ENCODE data around the gene KLF3.

KLF3 gene

GRCh38 chr4:38730830-38731646, 67.0 kb downstream of the KLF3 start:
- DNase-seq (ENCODE audit: low read depth, low spot score), result no peak
- no peak overlapping the region for H3K27ac ChIP-seq

GRCh38 chr4:38733663-38734062, 69.7 kb downstream of the KLF3 start:
- no peak for DNase-seq (ENCODE audit: low read depth, low spot score)
- no peak overlapping the region for H3K27ac ChIP-seq

DNA sequence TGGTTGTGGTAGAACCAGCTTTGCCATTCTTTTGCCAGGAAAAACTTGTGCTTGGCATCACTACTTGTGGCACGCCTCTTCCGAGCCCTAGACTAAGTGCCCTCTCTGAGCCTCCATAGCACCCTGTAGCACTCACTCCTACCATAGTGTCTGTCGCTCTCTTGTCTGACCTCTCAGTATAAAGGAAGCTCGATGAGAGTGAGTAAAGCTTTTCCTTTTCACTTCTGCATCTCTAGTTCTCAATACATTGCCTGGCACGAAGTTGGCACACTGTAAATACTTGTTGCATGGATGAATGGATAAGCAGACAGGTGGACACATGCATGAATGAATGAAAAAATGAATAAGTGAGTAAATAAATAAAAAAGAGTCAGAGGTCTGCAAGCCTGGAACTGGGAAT, 70.4 kb downstream of the KLF3 start:
- DNase-seq (ENCODE audit: low read depth, low spot score), result no peak
- H3K27ac ChIP-seq, result no peak overlapping the region

DNA sequence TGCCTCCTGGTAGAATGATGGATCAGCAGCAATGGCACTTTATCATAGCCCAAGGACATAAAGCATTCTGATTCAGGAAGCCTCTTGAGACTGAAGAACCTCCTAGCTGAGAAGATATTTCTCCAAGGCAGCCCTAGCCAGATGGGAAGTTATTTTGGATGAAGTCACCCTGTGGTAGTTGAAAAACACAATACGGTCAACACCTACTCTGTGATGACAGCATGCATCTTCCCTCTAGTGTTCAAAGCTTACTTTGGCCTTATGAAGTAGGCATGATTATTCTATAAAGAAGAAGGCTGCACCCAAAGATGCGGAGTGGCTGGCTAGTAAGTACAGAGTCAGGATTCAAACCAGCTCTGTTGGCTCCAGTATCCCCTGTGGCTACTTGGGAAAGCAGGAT, 70.9 kb downstream of the KLF3 start:
- no peak for DNase-seq (ENCODE audit: low read depth, low spot score)
- no peak overlapping the region for H3K27ac ChIP-seq

GRCh38 chr4:38735870-38736269, 71.9 kb downstream of the KLF3 start:
- no peak for DNase-seq (ENCODE audit: low read depth, low spot score)
- no peak overlapping the region for H3K27ac ChIP-seq

- DNase-seq (ENCODE audit: low read depth, low spot score), result no peak
Measured at GRCh38 chr4:38738940-38739803, 75.2 kb downstream of the KLF3 start.

DNA sequence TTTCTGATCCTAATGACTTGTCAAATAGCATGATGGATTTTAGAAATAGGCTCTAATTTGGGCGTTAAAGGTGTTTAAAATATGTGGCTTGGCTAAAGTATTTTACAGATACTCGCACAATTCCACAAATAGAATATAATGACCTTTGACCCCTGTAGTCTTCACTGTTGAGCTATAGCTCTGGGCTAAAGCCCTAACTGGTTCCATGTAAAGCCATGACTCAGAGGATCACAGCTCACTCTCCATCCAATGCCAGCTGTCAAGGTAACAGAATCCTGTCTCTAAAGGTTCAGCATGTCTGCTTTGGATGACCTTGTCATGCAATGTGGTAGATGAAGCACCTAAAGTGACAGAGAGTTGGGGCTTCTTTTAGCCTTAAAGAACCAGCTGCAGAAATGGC, 76.3 kb downstream of the KLF3 start:
- DNase-seq (ENCODE audit: low read depth, low spot score), result no peak

More at GRCh38 chr4:38738940-38739803, 75.2 kb downstream of the KLF3 start:
- no peak overlapping the region for H3K27ac ChIP-seq

DNA sequence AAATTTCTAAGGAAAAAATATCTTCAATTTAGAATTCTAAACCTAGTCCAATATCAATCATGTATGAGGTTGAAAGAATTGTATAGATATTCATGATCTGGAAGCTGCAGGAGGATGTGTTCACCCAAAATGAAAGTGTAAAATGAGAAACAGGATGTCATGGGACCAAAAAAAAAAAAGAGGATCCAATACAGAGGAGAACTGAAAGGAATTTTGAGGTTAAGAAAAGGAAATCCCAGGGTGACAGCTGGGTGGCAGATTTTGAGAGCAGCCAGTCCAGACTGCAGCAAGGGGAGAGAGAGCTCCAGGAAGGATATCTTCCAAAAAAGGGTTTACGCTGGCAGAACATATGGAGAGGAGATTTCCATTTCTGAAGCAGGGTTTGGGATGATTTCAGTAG, 79.9 kb downstream of the KLF3 start:
- no peak for DNase-seq (ENCODE audit: low read depth, low spot score)
- H3K27ac ChIP-seq, result no peak overlapping the region

More for the DNA sequence above, 76.3 kb downstream of the KLF3 start:
- no peak overlapping the region for H3K27ac ChIP-seq

GRCh38 chr4:38745881-38746280, 81.9 kb downstream of the KLF3 start:
- no peak overlapping the region for H3K27ac ChIP-seq
- DNase-seq (ENCODE audit: low read depth, low spot score), result no peak

DNA sequence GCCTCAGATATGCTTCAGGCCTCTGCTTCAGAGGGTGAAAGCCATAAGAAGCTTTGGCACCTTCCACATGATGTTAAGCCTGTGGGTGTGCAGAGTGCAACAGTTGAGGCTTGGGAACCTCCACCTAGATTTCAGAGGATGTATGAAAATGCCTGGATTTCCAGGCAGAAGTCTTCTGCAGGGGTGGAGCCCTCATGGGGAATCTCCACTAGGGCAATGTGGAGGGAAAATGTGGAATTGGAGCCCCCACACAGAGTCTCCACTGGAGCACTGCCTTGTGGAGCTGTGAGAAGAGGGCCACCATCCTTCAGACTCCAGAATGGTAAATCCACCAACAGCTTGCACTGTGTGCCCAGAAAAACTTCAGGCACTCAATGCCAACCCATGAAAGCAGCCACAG, 83.6 kb downstream of the KLF3 start:
- DNase-seq (ENCODE audit: low read depth, low spot score), result no peak
- H3K27ac ChIP-seq, result no peak overlapping the region

GRCh38 chr4:38749336-38749735, 85.3 kb downstream of the KLF3 start:
- no peak for DNase-seq (ENCODE audit: low read depth, low spot score)
- no peak overlapping the region for H3K27ac ChIP-seq

All from epithelial cell of prostate (primary cell).